GM23338 (cell line): Measurements from ENCODE around the gene ZRANB2. TPM values are rescaled to one million over a fixed set of nuclear protein-coding genes. Genes with fewer than 3 reads are reported as not detected.

ENCODE experiments used
- ATAC-seq: fragments of 200-7000 bp; cut with Tn5 transposase; 3 replicates; pipeline ENCODE4 v1.9.1; 2020
- DNase-seq: peaks from one replicate; pipeline ENCODE4 v3.0.0-alpha.2; 2015; ENCODE audit warnings: low spot score
- H2AFZ ChIP-seq: fragments of 200-600 bp; sonication (generic); 2 replicates; pipeline ENCODE4 v1.8.0; 2016; ENCODE audit warnings: antibody characterized with exemption, mild to moderate bottlenecking, moderate library complexity
- H3F3A ChIP-seq: fragments of 200-600 bp; sonication (generic); replicated peaks from 2 replicates; pipeline ENCODE4 v1.8.0; 2017; ENCODE audit warnings: antibody characterized with exemption, mixed run types, low read depth
- H3K27ac ChIP-seq: fragments of 200-600 bp; sonication (generic); 2 replicates; pipeline ENCODE4 v1.6.1; 2016; ENCODE audit warnings: low read depth
- H3K27me3 ChIP-seq: fragments of 200-600 bp; sonication (generic); 2 replicates; pipeline ENCODE4 v1.8.0; 2016; ENCODE audit warnings: mild to moderate bottlenecking, mixed run types, moderate library complexity; ENCODE audit not compliant: insufficient read depth
- H3K36me3 ChIP-seq: fragments of 200-600 bp; sonication (generic); 2 replicates; pipeline ENCODE4 v1.8.0; 2016; ENCODE audit warnings: mild to moderate bottlenecking; ENCODE audit not compliant: insufficient read depth
- H3K4me1 ChIP-seq: fragments of 200-600 bp; sonication (generic); 2 replicates; pipeline ENCODE4 v1.8.0; 2016; ENCODE audit warnings: mild to moderate bottlenecking, moderate library complexity; ENCODE audit not compliant: insufficient read depth
- H3K4me2 ChIP-seq: fragments of 200-600 bp; sonication (generic); 2 replicates; pipeline ENCODE4 v1.7.1; 2017; ENCODE audit warnings: mixed run types
- H3K4me3 ChIP-seq: fragments of 200-600 bp; sonication (generic); 2 replicates; pipeline ENCODE4 v1.6.1; 2016; ENCODE audit warnings: mixed run types
- H3K79me2 ChIP-seq: fragments of 200-600 bp; sonication (generic); replicated peaks from 2 replicates; pipeline ENCODE4 v1.8.0; 2017; ENCODE audit warnings: mild to moderate bottlenecking; ENCODE audit not compliant: insufficient read depth
- H3K9me2 ChIP-seq: fragments of 200-600 bp; sonication (generic); 2 replicates; pipeline ENCODE4 v1.8.0; 2017; ENCODE audit not compliant: insufficient read depth
- H4K20me1 ChIP-seq: fragments of 200-600 bp; sonication (generic); replicated peaks from 2 replicates; pipeline ENCODE4 v1.8.0; 2017; ENCODE audit warnings: mild to moderate bottlenecking; ENCODE audit not compliant: insufficient read depth
- H3K27ac Mint-ChIP-seq: 2 replicates; pipeline ENCODE4 v1.8.0; 2020; ENCODE audit warnings: inconsistent platforms, mild to moderate bottlenecking, moderate library complexity, mixed read lengths
- H3K27me3 Mint-ChIP-seq: 3 replicates; pipeline ENCODE4 v1.8.0; 2022; ENCODE audit warnings: low read depth, mild to moderate bottlenecking, moderate library complexity, mixed read lengths, inconsistent platforms; ENCODE audit not compliant: insufficient read depth, poor library complexity
- H3K36me3 Mint-ChIP-seq: 3 replicates; pipeline ENCODE4 v1.8.0; 2021; ENCODE audit warnings: low read depth, mild to moderate bottlenecking, inconsistent platforms, moderate library complexity, mixed read lengths
- H3K4me1 Mint-ChIP-seq: 3 replicates; pipeline ENCODE4 v1.8.0; 2020; ENCODE audit warnings: mild to moderate bottlenecking, inconsistent platforms, mixed read lengths
- H3K4me3 Mint-ChIP-seq: 3 replicates; pipeline ENCODE4 v1.8.0; 2021; ENCODE audit warnings: moderate library complexity, mild to moderate bottlenecking, inconsistent platforms, mixed read lengths
- H3K9me3 Mint-ChIP-seq: 3 replicates; pipeline ENCODE4 v1.8.0; 2020; ENCODE audit warnings: moderate library complexity, mild to moderate bottlenecking, inconsistent platforms, mixed read lengths
- CREB1 ChIP-seq: fragments of 250-450 bp; sonication (Bioruptor Pico); IDR thresholded peaks from 2 replicates; pipeline ENCODE4 v1.5.0; 2020; ENCODE audit warnings: low read depth, mild to moderate bottlenecking, moderate library complexity
- CTCF ChIP-seq, 2 experiments: fragments of 200-600 bp in 1 of 2; sonication (generic) in 1 of 2; conservative IDR thresholded peaks; 2 replicates each; pipeline versions ENCODE4 v1.5.1 to v1.6.1; 2016 to 2017; ENCODE audit warnings: antibody characterized with exemption in 2 of 2, low read depth in 2 of 2, mild to moderate bottlenecking in 2 of 2, moderate library complexity in 1 of 2
- ETS1 ChIP-seq: IDR thresholded peaks from 2 replicates; pipeline ENCODE4 v1.6.1; 2016; ENCODE audit warnings: antibody characterized with exemption
- EZH2phosphoT487 ChIP-seq: fragments of 200-600 bp; sonication (generic); IDR thresholded peaks from one replicate; pipeline ENCODE4 v1.8.1; 2018; ENCODE audit warnings: antibody characterized with exemption; ENCODE audit not compliant: unreplicated experiment
- JUNB ChIP-seq: IDR thresholded peaks from one replicate; pipeline ENCODE4 v1.6.1; 2016; ENCODE audit warnings: antibody characterized with exemption; ENCODE audit not compliant: unreplicated experiment
- NANOG ChIP-seq: IDR thresholded peaks from 2 replicates; pipeline ENCODE4 v1.6.1; 2016; ENCODE audit warnings: antibody characterized with exemption, borderline replicate concordance
- POLR2AphosphoS5 ChIP-seq: IDR thresholded peaks from 2 replicates; pipeline ENCODE4 v1.6.1; 2016; ENCODE audit warnings: antibody characterized with exemption, low read depth
- REST ChIP-seq: IDR thresholded peaks from one replicate; pipeline ENCODE4 v1.6.1; 2018; ENCODE audit warnings: antibody characterized with exemption; ENCODE audit not compliant: unreplicated experiment
- STAT1 ChIP-seq: IDR thresholded peaks from one replicate; pipeline ENCODE4 v1.6.1; 2016; ENCODE audit warnings: antibody characterized with exemption; ENCODE audit not compliant: unreplicated experiment
- ZNF114 ChIP-seq: fragments of 250-450 bp; sonication (Bioruptor Pico); IDR thresholded peaks from 2 replicates; pipeline ENCODE4 v1.5.0; 2020; ENCODE audit warnings: mild to moderate bottlenecking, moderate library complexity
- ZNF331 ChIP-seq: fragments of 250-450 bp; sonication (Bioruptor Pico); IDR thresholded peaks from 2 replicates; pipeline ENCODE4 v1.5.0; 2020; ENCODE audit warnings: low read depth, mild to moderate bottlenecking, moderate library complexity
- ZNF462 ChIP-seq: fragments of 250-450 bp; sonication (Bioruptor Pico); IDR thresholded peaks from 2 replicates; pipeline ENCODE4 v1.5.0; 2020; ENCODE audit warnings: mild to moderate bottlenecking, moderate library complexity
- polyA plus RNA-seq: library from polyadenylated mRNA; unstranded; fragments of >200 nt; fragmentation: Nextera tagmentation; extraction: Ambion mirVana; gene quantifications from 2 replicates; pipeline ENCODE4 v1.2.1, GENCODE V29; 2016
- total RNA-seq: library from RNA; depleted of rRNA; stranded (reverse); fragments of >200 nt; shearing (Covaris generic); gene quantifications from 2 replicates; pipeline ENCODE4 v1.2.3, GENCODE V29; 2014

The ZRANB2 gene
- total and polyA plus RNA-seq, 2 experiments from 2014 or later = 84.9 to 170 TPM

GRCh38 chr1:71118086-71118485 lies 37.3 kb upstream of the ZRANB2 start:
- peaks cover 12% of the 10 kb centered on the region for H3K9me3 Mint-ChIP-seq
- no peaks in the 10 kb centered on the region for H4K20me1 ChIP-seq
- no peak overlapping the region for H3K4me3 Mint-ChIP-seq
- H3K4me3 ChIP-seq = no peak overlapping the region
- no peak for TF ChIP-seq STAT1
- no peak for TF ChIP-seq POLR2AphosphoS5
- TF ChIP-seq ETS1 = no peak
- TF ChIP-seq CREB1 (CRISPR knock-in tag) = no peak
- no peak for TF ChIP-seq NANOG
- no peak for TF ChIP-seq ZNF114
- TF ChIP-seq REST = no peak
- no peak for TF ChIP-seq ZNF462 (CRISPR knock-in tag)
- TF ChIP-seq ZNF331 (CRISPR knock-in tag) = no peak
- TF ChIP-seq EZH2phosphoT487 = no peak
- TF ChIP-seq JUNB = no peak
- TF ChIP-seq CTCF (conservative IDR thresholded peaks at IDR 0.05; ENCODE audit: low read depth in 2 of 2) = no peak
- peaks cover 5% of the 10 kb centered on the region; the same call in 2 of the 3 replicates for H3K36me3 Mint-ChIP-seq
- H3K36me3 ChIP-seq = no peaks in the 10 kb centered on the region
- no peaks in the 10 kb centered on the region for H3F3A ChIP-seq
- H3K4me1 ChIP-seq = no peaks in the 10 kb centered on the region
- no peak overlapping the region for H3K27ac Mint-ChIP-seq
- H3K4me2 ChIP-seq = no peak overlapping the region
- no peaks in the 10 kb centered on the region for H3K79me2 ChIP-seq
- H3K9me2 ChIP-seq = no peaks in the 10 kb centered on the region
- no peak for DNase-seq
- H3K27me3 Mint-ChIP-seq = no peaks in the 10 kb centered on the region
- no peaks in the 10 kb centered on the region; the same call in 2 of the 3 replicates for H3K4me1 Mint-ChIP-seq
- no peak overlapping the region for H3K27ac ChIP-seq
- ATAC-seq = no peak
- peak overlapping the region; percentile 38; the same call in 1 of the 2 replicates for H2AFZ ChIP-seq
- H3K27me3 ChIP-seq = no peaks in the 10 kb centered on the region
